HEK293 (cell line): ENCODE data around the gene MGLL.

Source experiments
- CTCF ChIA-PET: fragments of 350-600 bp; formaldehyde crosslinking; extraction: SDS; loops from one replicate; lab custom pipeline; 2021; ENCODE audit warnings: antibody characterized with exemption; lab: Yijun Ruan, JAX
- POLR2A ChIA-PET: fragments of 300-600 bp; formaldehyde crosslinking; extraction: SDS; loops from one replicate; lab custom pipeline; 2020; ENCODE audit warnings: antibody characterized with exemption, inconsistent platforms; lab: Yijun Ruan, JAX
- H3K27ac ChIP-seq: fragments of 200-500 bp; sonication (Bioruptor generic); 2 replicates; pipeline ENCODE4 v1.5.1; 2014; ENCODE audit warnings: low read depth, low read length, control low read depth, inconsistent platforms; ENCODE audit errors: extremely low read depth
- H3K36me3 ChIP-seq, 2 experiments: fragments of 200-500 bp in 1 of 2; sonication (Bioruptor generic) in 1 of 2; 1 replicate in 1 of 2; 2 replicates in 1 of 2; pipeline ENCODE4 v1.5.1; 2014 to 2017; ENCODE audit warnings: inconsistent platforms in 2 of 2, low read length in 2 of 2; ENCODE audit not compliant: control insufficient read depth in 2 of 2, insufficient read depth in 1 of 2
- H3K4me1 ChIP-seq: fragments of 200-500 bp; sonication (Bioruptor generic); 2 replicates; pipeline ENCODE4 v1.5.1; 2014; ENCODE audit warnings: mild to moderate bottlenecking, low read length, inconsistent platforms; ENCODE audit not compliant: control insufficient read depth, insufficient read depth
- H3K4me3 ChIP-seq: 2 replicates; pipeline ENCODE4 v1.5.1; 2011; ENCODE audit warnings: low read depth, mild to moderate bottlenecking, control low read depth, low read length, moderate library complexity
- H3K9me3 ChIP-seq: fragments of 200-500 bp; sonication (Bioruptor generic); 2 replicates; pipeline ENCODE4 v1.5.1; 2014; ENCODE audit warnings: low read depth, low read length, inconsistent platforms; ENCODE audit not compliant: control insufficient read depth, insufficient read depth
- KLF10 ChIP-seq: fragments of 450-650 bp; IDR thresholded peaks from 2 replicates; pipeline ENCODE4 v1.5.1; 2018; ENCODE audit warnings: missing biosample characterization, mild to moderate bottlenecking, missing genetic modification characterization
- KLF8 ChIP-seq: fragments of 450-650 bp; formaldehyde crosslinking; IDR thresholded peaks from 2 replicates; pipeline ENCODE4 v1.5.1; 2016; ENCODE audit warnings: missing biosample characterization, missing genetic modification characterization
- SP3 ChIP-seq: fragments of 450-650 bp; formaldehyde crosslinking; IDR thresholded peaks from 2 replicates; pipeline ENCODE4 v1.5.1; 2016; ENCODE audit warnings: missing biosample characterization, missing genetic modification characterization
- TCF7L2 ChIP-seq: IDR thresholded peaks from 2 replicates; pipeline ENCODE4 v1.6.1; 2011; ENCODE audit warnings: low read depth, mild to moderate bottlenecking, inconsistent platforms, low read length, moderate library complexity, borderline replicate concordance
- TRIM28 ChIP-seq: IDR thresholded peaks from 2 replicates; pipeline ENCODE4 v1.6.1; 2011; ENCODE audit warnings: low read length, control low read depth, borderline replicate concordance
- YY2 ChIP-seq: fragments of 450-650 bp; formaldehyde crosslinking; IDR thresholded peaks from 2 replicates; pipeline ENCODE4 v1.5.1; 2016; ENCODE audit warnings: missing biosample characterization, missing genetic modification characterization
- ZBTB49 ChIP-seq: fragments of 450-650 bp; formaldehyde crosslinking; IDR thresholded peaks from 2 replicates; pipeline ENCODE4 v1.5.1; 2016; ENCODE audit warnings: missing biosample characterization, missing genetic modification characterization, low read depth
- ZIC2 ChIP-seq: fragments of 450-650 bp; formaldehyde crosslinking; IDR thresholded peaks from 2 replicates; pipeline ENCODE4 v1.5.1; 2016; ENCODE audit warnings: missing biosample characterization, missing genetic modification characterization
- ZNF146 ChIP-seq: fragments of 450-650 bp; formaldehyde crosslinking; IDR thresholded peaks from 2 replicates; pipeline ENCODE4 v1.5.1; 2016; ENCODE audit warnings: missing biosample characterization, missing genetic modification characterization
- ZNF18 ChIP-seq: fragments of 450-650 bp; formaldehyde crosslinking; IDR thresholded peaks from 2 replicates; pipeline ENCODE4 v1.5.1; 2016; ENCODE audit warnings: missing biosample characterization, missing genetic modification characterization
- ZNF26 ChIP-seq: fragments of 450-650 bp; formaldehyde crosslinking; IDR thresholded peaks from 2 replicates; pipeline ENCODE4 v1.5.1; 2016; ENCODE audit warnings: missing biosample characterization, missing genetic modification characterization
- ZNF394 ChIP-seq: fragments of 450-650 bp; formaldehyde crosslinking; IDR thresholded peaks from 2 replicates; pipeline ENCODE4 v1.5.1; 2016; ENCODE audit warnings: missing biosample characterization, missing genetic modification characterization, mild to moderate bottlenecking, moderate library complexity, borderline replicate concordance
- ZNF423 ChIP-seq: fragments of 450-650 bp; formaldehyde crosslinking; IDR thresholded peaks from 2 replicates; pipeline ENCODE4 v1.5.1; 2016; ENCODE audit warnings: missing biosample characterization, missing genetic modification characterization
- ZNF473 ChIP-seq: fragments of 450-650 bp; formaldehyde crosslinking; IDR thresholded peaks from 2 replicates; pipeline ENCODE4 v1.5.1; 2017; ENCODE audit warnings: missing biosample characterization, missing genetic modification characterization
- ZNF529 ChIP-seq: fragments of 450-650 bp; formaldehyde crosslinking; IDR thresholded peaks from 2 replicates; pipeline ENCODE4 v1.5.1; 2017; ENCODE audit warnings: missing genetic modification characterization, missing biosample characterization; ENCODE audit not compliant: insufficient replicate concordance
- ZNF555 ChIP-seq: fragments of 450-650 bp; formaldehyde crosslinking; conservative IDR thresholded peaks from 2 replicates; pipeline ENCODE4 v1.5.1; 2017; ENCODE audit warnings: missing biosample characterization, mild to moderate bottlenecking, missing genetic modification characterization, inconsistent platforms
- ZNF76 ChIP-seq: fragments of 450-650 bp; formaldehyde crosslinking; IDR thresholded peaks from 2 replicates; pipeline ENCODE4; 2016; ENCODE audit warnings: low read depth, missing biosample characterization, missing genetic modification characterization, borderline replicate concordance
- ZNF768 ChIP-seq: fragments of 450-650 bp; formaldehyde crosslinking; IDR thresholded peaks from 2 replicates; pipeline ENCODE4 v1.5.1; 2018; ENCODE audit warnings: missing biosample characterization, mild to moderate bottlenecking, missing genetic modification characterization
- ZNF777 ChIP-seq: fragments of 450-650 bp; formaldehyde crosslinking; IDR thresholded peaks from 2 replicates; pipeline ENCODE4 v1.5.1; 2017; ENCODE audit warnings: missing biosample characterization, missing genetic modification characterization, borderline replicate concordance
- ZNF843 ChIP-seq: fragments of 450-650 bp; formaldehyde crosslinking; IDR thresholded peaks from 2 replicates; pipeline ENCODE4 v1.5.1; 2016; ENCODE audit warnings: missing biosample characterization, missing genetic modification characterization
- ZSCAN5A ChIP-seq: fragments of 450-650 bp; formaldehyde crosslinking; IDR thresholded peaks from 2 replicates; pipeline ENCODE4 v1.5.1; 2016; ENCODE audit warnings: missing biosample characterization, missing genetic modification characterization

The MGLL gene

GRCh38 chr3:127732303-127732702, 90.0 kb downstream of the MGLL start:
- TF ChIP-seq ZNF768 (tag by site-specific recombination): no peak
- TF ChIP-seq ZNF18 (tag by site-specific recombination): 0 out of 2 replicates have a peak, but pooled peaks have one; percentile 58
- TF ChIP-seq ZIC2: 0 out of 2 replicates have a peak, but pooled peaks have one; percentile 38
- CTCF ChIA-PET: no interaction called here
- Histone ChIP-seq H3K4me1 (no peaks in the 10 kb centered on the region; the same call in 1 of the 2 replicates), H3K36me3 (no peaks in the 10 kb centered on the region), H3K9me3 (no peaks in the 10 kb centered on the region), H3K27ac (no peak overlapping the region), H3K4me3 (no peak overlapping the region)
- POLR2A ChIA-PET: no interaction called here

- POLR2A ChIA-PET: no interaction called here
- Histone ChIP-seq H3K36me3 (no peaks in the 10 kb centered on the region), H3K4me1 (no peaks in the 10 kb centered on the region; the same call in 1 of the 2 replicates), H3K4me3 (no peak overlapping the region), H3K9me3 (no peaks in the 10 kb centered on the region), H3K27ac (no peak overlapping the region)
- TF ChIP-seq YY2 (no peak), TCF7L2 (no peak), ZBTB49 (no peak)
- TF ChIP-seq, all 188 proteins: peak for 0
- CTCF ChIA-PET: no interaction called here
These were observed 90.6 kb downstream of the MGLL start for GRCh38 chr3:127731546-127732289.

GRCh38 chr3:127730666-127731295, 91.5 kb downstream of the MGLL start:
- Histone ChIP-seq H3K27ac (no peak overlapping the region), H3K36me3 (no peaks in the 10 kb centered on the region), H3K4me3 (no peak overlapping the region), H3K9me3 (no peaks in the 10 kb centered on the region), H3K4me1 (no peaks in the 10 kb centered on the region; the same call in 1 of the 2 replicates)
- ChIA-PET POLR2A (no interaction called here), CTCF (no interaction called here)
- TF ChIP-seq KLF8 (tag by site-specific recombination) (no peak), KLF10 (no peak)

GRCh38 chr3:127730171-127730570, 92.1 kb downstream of the MGLL start:
- H3K9me3 ChIP-seq: no peaks in the 10 kb centered on the region
- CTCF ChIA-PET: no interaction called here
- no peak overlapping the region for H3K4me3 ChIP-seq
- no peaks in the 10 kb centered on the region; the same call in 1 of the 2 replicates for H3K4me1 ChIP-seq
- POLR2A ChIA-PET: no interaction called here
- H3K36me3 ChIP-seq: no peaks in the 10 kb centered on the region
- H3K27ac ChIP-seq: no peak overlapping the region
- TF ChIP-seq ZNF473 (tag by site-specific recombination) (no peak), SP3 (tag by site-specific recombination) (no peak), KLF10 (no peak), ZNF26 (tag by site-specific recombination) (no peak), ZNF423 (tag by site-specific recombination) (no peak), ZNF529 (tag by site-specific recombination) (no peak), ZNF394 (tag by site-specific recombination) (no peak), ZNF555 (tag by site-specific recombination) (no peak), ZSCAN5A (tag by site-specific recombination) (no peak), ZNF777 (tag by site-specific recombination) (no peak), TRIM28 (no peak), ZNF146 (tag by site-specific recombination) (no peak), ZNF76 (tag by site-specific recombination) (no peak), ZNF843 (tag by site-specific recombination) (no peak)
